HepG2 (cell line): ENCODE data around the gene CLDN5. TPM values are rescaled to one million over a fixed set of nuclear protein-coding genes. Genes with fewer than 3 reads are reported as not detected.

ENCODE experiments used
- ATAC-seq: fragments of 200-7000 bp; cut with Tn5 transposase; 3 replicates; pipeline ENCODE4 v1.9.1; 2020; ENCODE audit warnings: mild to moderate bottlenecking, moderate library complexity
- BruUV-seq: library from RNA; stranded (reverse); fragments of 400-500 nt; replicated peaks from 2 replicates; lab custom pipeline; 2021; lab: Mats Ljungman, UMichigan
- CTCF ChIA-PET: fragments of 300-600 bp; formaldehyde crosslinking; extraction: SDS; loops from one replicate; lab custom pipeline; 2021; ENCODE audit warnings: low total read pairs, inconsistent platforms, low intra/inter-chr PET ratio; lab: Yijun Ruan, JAX
- POLR2A ChIA-PET: fragments of 350-600 bp; sonication (Branson Sonifier 250); formaldehyde crosslinking; loops from one replicate; lab custom pipeline; 2020; ENCODE audit warnings: antibody characterized with exemption, inconsistent platforms; lab: Yijun Ruan, JAX
- DNase-seq: peaks from one replicate; pipeline ENCODE4 v3.0.0-alpha.2; 2015; ENCODE audit warnings: low spot score
- FAIRE-seq: peaks from 3 replicates; lab custom pipeline; 2011; peaks lifted over from hg19 to GRCh38; lab: Jason Lieb, UNC
- H2AFZ ChIP-seq: one replicate; pipeline ENCODE4 v1.6.1; 2011; ENCODE audit warnings: low read length, inconsistent platforms
- H3K27ac ChIP-seq: fragments of 300-600 bp; 3 replicates; pipeline ENCODE4 v1.8.0; 2011; ENCODE audit warnings: mixed run types, mild to moderate bottlenecking, mixed read lengths, low read length, inconsistent platforms; ENCODE audit not compliant: insufficient read depth; ENCODE audit errors: extremely low read length
- H3K27me3 ChIP-seq, 2 experiments: fragments of 200-600 bp in 1 of 2; 2 replicates in 1 of 2; 3 replicates in 1 of 2; pipeline versions ENCODE4 v1.6.0 to v1.8.0; 2011; ENCODE audit warnings: low read length in 2 of 2, mild to moderate bottlenecking in 2 of 2, moderate library complexity in 2 of 2, inconsistent platforms in 1 of 2; ENCODE audit not compliant: insufficient read depth in 2 of 2, control insufficient read depth in 1 of 2
- H3K36me3 ChIP-seq, 2 experiments: fragments of 200-600 bp in 1 of 2; replicated peaks in 1 of 2; 2 replicates in 1 of 2; 3 replicates in 1 of 2; pipeline versions ENCODE4 v1.5.1 to v1.8.0; 2011; ENCODE audit warnings: low read length in 2 of 2, inconsistent platforms in 1 of 2; ENCODE audit not compliant: insufficient read depth in 2 of 2, control insufficient read depth in 1 of 2
- H3K4me1 ChIP-seq: 2 replicates; pipeline ENCODE4 v1.5.1; 2012; ENCODE audit warnings: low read length, inconsistent platforms; ENCODE audit not compliant: insufficient read depth
- H3K4me2 ChIP-seq: 2 replicates; pipeline ENCODE4 v1.6.0; 2011; ENCODE audit warnings: low read depth, low read length, inconsistent platforms
- H3K4me3 ChIP-seq, 3 experiments: fragments of 200-600 bp in 1 of 3; sonication (generic), shearing (Covaris generic) in 1 of 3; replicated peaks in 1 of 3; 2 replicates each; pipeline ENCODE4 v1.5.1; 2011 to 2016; ENCODE audit warnings: low read length in 3 of 3, inconsistent platforms in 2 of 3, low read depth in 2 of 3, mild to moderate bottlenecking in 2 of 3, control low read depth in 1 of 3, mixed read lengths in 1 of 3; ENCODE audit not compliant: insufficient read depth in 1 of 3
- H3K79me2 ChIP-seq: one replicate; pipeline ENCODE4 v1.6.1; 2011; ENCODE audit warnings: low read length, inconsistent platforms; ENCODE audit not compliant: insufficient read depth
- H3K9ac ChIP-seq: 2 replicates; pipeline ENCODE4 v1.6.0; 2011; ENCODE audit warnings: mild to moderate bottlenecking, low read depth, low read length, inconsistent platforms; ENCODE audit not compliant: insufficient read depth
- H3K9me3 ChIP-seq: 2 replicates; pipeline ENCODE4 v1.5.1; 2012; ENCODE audit warnings: mild to moderate bottlenecking, low read length
- H4K20me1 ChIP-seq: 2 replicates; pipeline ENCODE4 v1.6.0; 2011; ENCODE audit warnings: inconsistent platforms, mild to moderate bottlenecking, low read length, moderate library complexity; ENCODE audit not compliant: insufficient read depth
- ARNTL ChIP-seq: sonication (generic); formaldehyde crosslinking; IDR thresholded peaks from 2 replicates; pipeline ENCODE4 v1.4.0; 2020; ENCODE audit warnings: mild to moderate bottlenecking, missing genetic modification reagents
- CEBPG ChIP-seq: IDR thresholded peaks from 2 replicates; pipeline ENCODE4 v1.6.1; 2016
- JUND ChIP-seq: sonication (generic); formaldehyde crosslinking; IDR thresholded peaks from 2 replicates; pipeline ENCODE4 v1.8.0; 2022; ENCODE audit warnings: mild to moderate bottlenecking, missing genetic modification reagents
- KDM2A ChIP-seq: sonication (generic); formaldehyde crosslinking; IDR thresholded peaks from 2 replicates; pipeline ENCODE4 v1.4.0; 2020; ENCODE audit warnings: low read depth, missing genetic modification reagents, borderline replicate concordance
- KMT2B ChIP-seq: IDR thresholded peaks from 2 replicates; pipeline ENCODE4 v1.6.1; 2016; ENCODE audit warnings: missing genetic modification reagents, missing compliant biosample characterization
- ZBTB8A ChIP-seq: sonication (generic); formaldehyde crosslinking; IDR thresholded peaks from 2 replicates; pipeline ENCODE4 v1.4.0; 2020; ENCODE audit warnings: mild to moderate bottlenecking, low read depth, missing genetic modification reagents, borderline replicate concordance
- ZSCAN12 ChIP-seq: sonication (generic); formaldehyde crosslinking; IDR thresholded peaks from 2 replicates; pipeline ENCODE4 v1.9.0; 2021; ENCODE audit warnings: mild to moderate bottlenecking, missing genetic modification reagents
- WGBS: methylation state at CpG from one replicate; pipeline ENCODE4 v1.1.6; 2017; ENCODE audit warnings: low lambda C conversion rate; 5-methylcytosine and 5-hydroxymethylcytosine counted together
- in situ Hi-C: cut with HindIII; loops from 2 replicates; pipeline ENCODE4 v1.10.0; 2017; ENCODE audit warnings: low pct_unique_long_range_greater_than_20kb; ENCODE audit not compliant: extremely low pct_ligation_motif_present
- intact Hi-C: fragments of 100-400 bp; cut with micrococcal nuclease; formaldehyde crosslinking; loops from one replicate; pipeline ENCODE4 v1.10.0; 2022; ENCODE audit not compliant: unreplicated experiment
- polyA plus RNA-seq, 8 experiments: library from polyadenylated mRNA; depleted of rRNA in 3 of 8; stranded (reverse) in 7 of 8; unstranded in 1 of 8; fragments of >200 nt; fragmentation: Illumina TruSeq in 4 of 8; extraction: Trizol in 4 of 8; gene quantifications; 2 replicates each; pipeline versions ENCODE4 v1.2.1 to v1.2.3, GENCODE V29; 2011 to 2016; ENCODE audit warnings: low read depth in 4 of 8, missing spikeins in 1 of 8, mixed read lengths in 1 of 8; ENCODE audit not compliant: insufficient read depth in 1 of 8
- total RNA-seq, 5 experiments: library from RNA; depleted of rRNA; stranded (reverse); fragments of >200 nt; fragmentation: Illumina TruSeq; extraction: Trizol; gene quantifications; 2 replicates each; pipeline ENCODE4 v1.2.3, GENCODE V29; 2016; ENCODE audit warnings: low read depth in 1 of 5
- TF ChIP-seq, protein P1 (sequence below): sonication (generic); formaldehyde crosslinking; IDR thresholded peaks from 2 replicates; pipeline ENCODE4 v1.9.0; 2021; ENCODE audit warnings: missing genetic modification reagents, mild to moderate bottlenecking, borderline replicate concordance

Gene CLDN5
- total and polyA plus RNA-seq, 2 of the 13 experiments (the other 11 are each of a cell fraction or from before 2014, with no cell fraction given) = not detected

DNA sequence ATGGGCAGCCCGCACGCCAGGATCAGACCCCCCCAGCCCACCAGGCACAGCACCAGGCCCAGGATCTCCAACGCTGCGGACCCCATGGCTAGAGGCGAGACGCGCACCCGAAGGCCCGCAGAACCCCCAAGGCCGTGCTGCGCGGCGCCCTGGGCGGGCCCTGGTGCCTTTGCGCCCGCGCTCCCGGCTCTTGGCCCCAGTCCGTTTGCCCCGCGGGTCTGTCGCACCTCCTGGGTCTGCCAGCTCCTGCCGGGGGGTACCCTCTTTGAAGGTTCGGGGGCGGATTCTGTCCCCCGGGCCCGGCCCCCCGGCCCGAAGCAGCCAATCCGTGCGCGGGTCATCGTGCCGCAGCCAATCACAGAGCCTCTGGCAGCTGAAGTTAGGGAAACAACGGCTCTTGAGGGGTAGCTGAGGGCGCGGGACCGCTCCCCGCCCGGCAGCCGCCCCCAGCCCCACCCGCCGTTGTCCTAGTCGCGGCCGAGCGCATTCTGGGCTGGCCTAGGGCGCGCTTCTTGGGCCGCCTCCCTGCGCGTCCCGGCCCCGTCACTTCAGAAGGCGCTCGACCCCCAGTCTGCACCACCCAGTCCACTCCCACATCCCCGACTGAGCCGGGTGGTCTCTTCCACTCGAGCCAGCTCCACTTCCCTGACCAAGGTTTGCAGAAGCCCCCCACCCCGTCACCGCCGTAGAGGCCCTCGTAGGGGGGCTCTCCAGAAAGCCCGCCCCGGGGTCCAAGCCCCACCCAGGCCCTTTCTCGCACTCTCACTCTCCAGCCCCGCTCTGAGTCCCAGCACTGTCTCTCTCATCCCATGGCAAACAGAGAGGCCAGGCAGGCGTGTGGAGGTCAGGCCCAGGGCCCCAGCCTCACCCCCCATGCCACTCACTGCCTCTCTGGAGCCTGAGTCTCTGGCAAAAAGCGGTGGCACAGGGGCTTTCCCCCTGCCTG, at the start of gene CLDN5 (continued):
- no peak for TF ChIP-seq KDM2A (CRISPR knock-in tag)
- TF ChIP-seq, protein P1, sequence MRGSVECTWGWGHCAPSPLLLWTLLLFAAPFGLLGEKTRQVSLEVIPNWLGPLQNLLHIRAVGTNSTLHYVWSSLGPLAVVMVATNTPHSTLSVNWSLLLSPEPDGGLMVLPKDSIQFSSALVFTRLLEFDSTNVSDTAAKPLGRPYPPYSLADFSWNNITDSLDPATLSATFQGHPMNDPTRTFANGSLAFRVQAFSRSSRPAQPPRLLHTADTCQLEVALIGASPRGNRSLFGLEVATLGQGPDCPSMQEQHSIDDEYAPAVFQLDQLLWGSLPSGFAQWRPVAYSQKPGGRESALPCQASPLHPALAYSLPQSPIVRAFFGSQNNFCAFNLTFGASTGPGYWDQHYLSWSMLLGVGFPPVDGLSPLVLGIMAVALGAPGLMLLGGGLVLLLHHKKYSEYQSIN = no peak

DNA sequence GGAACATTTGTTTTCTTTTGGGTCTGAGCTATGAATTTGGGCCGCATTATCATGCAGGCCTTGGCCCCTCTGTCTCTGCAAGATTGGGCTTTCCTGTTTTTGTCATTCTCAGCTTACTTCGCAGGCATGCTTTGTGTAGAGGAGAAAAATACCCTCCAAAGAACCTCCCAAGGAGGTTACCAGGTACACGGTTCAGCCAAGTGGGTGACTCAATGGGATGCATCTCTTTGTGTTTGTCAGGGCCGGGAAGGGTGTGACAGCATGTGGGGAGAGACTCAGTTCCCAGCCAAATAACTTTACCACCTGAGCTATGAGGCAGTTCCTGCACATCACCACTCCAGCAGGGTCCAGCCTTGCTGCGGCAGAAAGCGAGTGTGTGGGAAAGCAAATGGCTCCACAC, 47.8 kb upstream of the CLDN5 start:
- Histone ChIP-seq H3K9me3 (no peaks in the 10 kb centered on the region), H3K27me3 (peaks cover 2 to 35% of the 10 kb centered on the region in 2 experiments; a peak in 4 of 5 replicates), H2AFZ (no peak overlapping the region), H3K9ac (no peak overlapping the region), H3K27ac (no peak overlapping the region), H3K4me2 (no peak overlapping the region), H3K4me3 (no peak overlapping the region), H3K79me2 (no peaks in the 10 kb centered on the region), H3K4me1 (no peaks in the 10 kb centered on the region), H4K20me1 (no peaks in the 10 kb centered on the region), H3K36me3 (no peaks in the 10 kb centered on the region)
- intact Hi-C loops = no loop called here
- ATAC-seq (no peak), FAIRE-seq (no peak), DNase-seq (no peak)
- BruUV-seq = no TSS peak
- WGBS = 68% methylated on average over 6 of the region's 6 CpGs
- ChIA-PET CTCF (no interaction called here), POLR2A (no interaction called here)
- in situ Hi-C loops = no loop called here
- TF ChIP-seq CEBPG = no peak
- TF ChIP-seq KMT2B (CRISPR knock-in tag) = no peak
- TF ChIP-seq ZBTB8A = no peak
- TF ChIP-seq JUND = no peak
- TF ChIP-seq ZSCAN12 (CRISPR knock-in tag) = no peak
- no peak for TF ChIP-seq ARNTL (CRISPR knock-in tag)
